Panc1 (cell line): ENCODE results near the gene PLA2G2D. TPM values are rescaled to one million over a fixed set of nuclear protein-coding genes. Genes with fewer than 3 reads are reported as not detected.

ENCODE experiments used
- ATAC-seq: fragments of 200-7000 bp; cut with Tn5 transposase; 2 replicates; pipeline ENCODE4 v1.9.1; 2020; ENCODE audit warnings: mild to moderate bottlenecking, moderate library complexity
- BruUV-seq: library from RNA; stranded (reverse); fragments of 400-500 nt; replicated peaks from 2 replicates; lab custom pipeline; 2021; lab: Mats Ljungman, UMichigan
- CTCF ChIA-PET: fragments of 300-600 bp; sonication (Branson Sonifier 250); formaldehyde crosslinking; loops from one replicate; lab custom pipeline; 2022; ENCODE audit warnings: antibody characterized with exemption; lab: Charles Lee
- POLR2A ChIA-PET: fragments of 300-600 bp; sonication (Branson Sonifier 250); formaldehyde crosslinking; loops from one replicate; lab custom pipeline; 2022; ENCODE audit warnings: antibody characterized with exemption; lab: Charles Lee
- DNase-seq: peaks from one replicate; pipeline ENCODE4 v3.0.0-alpha.2; 2010; ENCODE audit warnings: low read depth, low spot score
- H3K27ac ChIP-seq: 2 replicates; pipeline ENCODE4 v1.5.1; 2011; ENCODE audit warnings: mild to moderate bottlenecking, low read length, inconsistent platforms
- H3K27me3 ChIP-seq: fragments of 200-500 bp; sonication (Bioruptor generic); 2 replicates; pipeline ENCODE4 v1.6.0; 2014; ENCODE audit warnings: low read length, inconsistent platforms; ENCODE audit not compliant: control insufficient read depth, insufficient read depth
- H3K36me3 ChIP-seq: fragments of 200-500 bp; sonication (Bioruptor generic); 2 replicates; pipeline ENCODE4 v1.5.1; 2014; ENCODE audit warnings: inconsistent platforms, mild to moderate bottlenecking, low read length, moderate library complexity; ENCODE audit not compliant: control insufficient read depth, insufficient read depth
- H3K4me1 ChIP-seq: 2 replicates; pipeline ENCODE4 v1.5.1; 2011; ENCODE audit warnings: inconsistent platforms, mild to moderate bottlenecking, low read length, moderate library complexity; ENCODE audit not compliant: control insufficient read depth, insufficient read depth
- H3K4me3 ChIP-seq, 2 experiments: 2 replicates each; pipeline ENCODE4 v1.5.1; 2011 to 2012; ENCODE audit warnings: low read depth in 2 of 2, low read length in 2 of 2, mild to moderate bottlenecking in 2 of 2, inconsistent platforms in 1 of 2, moderate library complexity in 1 of 2
- H3K9me3 ChIP-seq: fragments of 200-500 bp; sonication (Bioruptor generic); 2 replicates; pipeline ENCODE4 v1.5.1; 2014; ENCODE audit warnings: low read depth, mild to moderate bottlenecking, inconsistent platforms, low read length, moderate library complexity; ENCODE audit not compliant: control insufficient read depth, insufficient read depth
- CTCF ChIP-seq: fragments of 450-650 bp; IDR thresholded peaks from 2 replicates; pipeline ENCODE4 v1.5.1; 2017; ENCODE audit warnings: mild to moderate bottlenecking
- POLR2AphosphoS5 ChIP-seq: IDR thresholded peaks from 2 replicates; pipeline ENCODE4 v1.6.1; 2012; ENCODE audit warnings: mild to moderate bottlenecking, low read depth, low read length, moderate library complexity
- REST ChIP-seq, 2 experiments: IDR thresholded peaks; 2 replicates each; pipeline ENCODE4 v1.6.1; 2011 to 2012; ENCODE audit warnings: low read depth in 2 of 2, control low read depth in 1 of 2, low read length in 1 of 2, mild to moderate bottlenecking in 1 of 2, moderate library complexity in 1 of 2; ENCODE audit not compliant: insufficient read depth in 1 of 2
- SIN3A ChIP-seq: IDR thresholded peaks from 2 replicates; pipeline ENCODE4 v1.6.1; 2012; ENCODE audit warnings: low read depth, mild to moderate bottlenecking, low read length, moderate library complexity, borderline replicate concordance; ENCODE audit not compliant: insufficient read depth
- in situ Hi-C: cut with HindIII; loops from 2 replicates; pipeline ENCODE4 v1.10.0; 2016; ENCODE audit warnings: low sequenced_read_pairs, low pct_unique_long_range_greater_than_20kb
- intact Hi-C: fragments of 100-400 bp; cut with micrococcal nuclease; formaldehyde crosslinking; loops from one replicate; pipeline ENCODE4 v1.10.0; 2022; ENCODE audit not compliant: unreplicated experiment
- total RNA-seq: library from RNA; stranded (reverse); gene quantifications from one replicate; pipeline ENCODE4 v1.2.1, GENCODE V29; 2021; ENCODE audit not compliant: unreplicated experiment

The PLA2G2D gene
- total RNA-seq, 1 experiment from 2014 or later = not detected

GRCh38 chr1:20167126-20167525 lies 47.8 kb upstream of the PLA2G2D start:
- no peaks in the 10 kb centered on the region; the same call in 1 of the 2 replicates for H3K4me1 ChIP-seq
- H3K27me3 ChIP-seq = no peaks in the 10 kb centered on the region
- TF ChIP-seq POLR2AphosphoS5 (no peak), REST (IDR thresholded peaks at IDR 0.05; ENCODE audit: insufficient read depth in 1 of 2, low read depth in 2 of 2, low read length in 1 of 2) (no peak), CTCF (no peak), SIN3A (no peak)
- intact Hi-C loops = no loop called here
- H3K36me3 ChIP-seq = no peaks in the 10 kb centered on the region
- ChIA-PET CTCF (no interaction called here), POLR2A (no interaction called here)
- no TSS peak for BruUV-seq
- H3K4me3 ChIP-seq = no peak overlapping the region
- H3K27ac ChIP-seq = no peak overlapping the region
- H3K9me3 ChIP-seq = no peaks in the 10 kb centered on the region
- DNase-seq (no peak), ATAC-seq (no peak)
- in situ Hi-C loops = no loop called here

GRCh38 chr1:20166051-20166450 lies 46.7 kb upstream of the PLA2G2D start:
- Histone ChIP-seq H3K4me3 (no peak overlapping the region), H3K27me3 (no peaks in the 10 kb centered on the region), H3K4me1 (no peaks in the 10 kb centered on the region; the same call in 1 of the 2 replicates), H3K36me3 (no peaks in the 10 kb centered on the region), H3K9me3 (no peaks in the 10 kb centered on the region), H3K27ac (no peak overlapping the region)
- no TSS peak for BruUV-seq
- TF ChIP-seq REST (IDR thresholded peaks at IDR 0.05; ENCODE audit: insufficient read depth in 1 of 2, low read depth in 2 of 2, low read length in 1 of 2) (no peak), SIN3A (no peak)
- ChIA-PET CTCF (interaction anchor here (0.5 to 0.9 kb wide), 2 partner anchors 29 to 84 kb away, joined by 4 to 5 read pairs; no protein-coding TSS in a partner anchor), POLR2A (no interaction called here)
- ATAC-seq (peak; percentile 50), DNase-seq (no peak)
- intact Hi-C loops = no loop called here
- in situ Hi-C loops = no loop called here
